EL (cell line): ENCODE results near the gene DCC.

Experiments
- DNase-seq: peaks from one replicate; pipeline ENCODE4 v3.0.0-alpha.2; 2016

The DCC gene

DNA sequence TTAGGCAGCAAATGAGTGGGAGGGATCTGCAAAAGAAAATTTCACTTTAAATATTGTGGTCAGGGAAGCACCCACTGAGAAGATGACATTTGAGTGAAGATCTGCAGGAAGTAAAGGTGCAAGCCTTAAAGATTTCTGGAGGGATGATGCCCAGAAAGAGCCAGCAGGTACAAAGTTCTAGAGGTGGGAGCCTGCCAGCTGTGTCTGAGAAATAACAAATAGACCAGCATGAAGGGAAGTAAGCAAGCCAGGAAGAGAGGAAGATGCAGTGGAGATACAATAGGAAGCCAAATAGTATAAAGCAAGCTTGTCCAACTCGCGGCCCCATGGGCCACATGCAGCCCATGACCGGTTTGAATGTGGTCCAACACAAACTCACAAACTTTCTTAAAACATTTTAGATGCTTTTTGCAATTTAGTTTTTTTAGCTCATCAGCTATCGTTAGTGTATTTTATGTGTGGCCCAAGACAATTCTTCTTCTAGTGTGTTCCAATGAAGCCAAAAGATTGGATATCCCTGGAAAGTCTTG, 489.9 kb downstream of the DCC start:
- no peak for DNase-seq

DNA sequence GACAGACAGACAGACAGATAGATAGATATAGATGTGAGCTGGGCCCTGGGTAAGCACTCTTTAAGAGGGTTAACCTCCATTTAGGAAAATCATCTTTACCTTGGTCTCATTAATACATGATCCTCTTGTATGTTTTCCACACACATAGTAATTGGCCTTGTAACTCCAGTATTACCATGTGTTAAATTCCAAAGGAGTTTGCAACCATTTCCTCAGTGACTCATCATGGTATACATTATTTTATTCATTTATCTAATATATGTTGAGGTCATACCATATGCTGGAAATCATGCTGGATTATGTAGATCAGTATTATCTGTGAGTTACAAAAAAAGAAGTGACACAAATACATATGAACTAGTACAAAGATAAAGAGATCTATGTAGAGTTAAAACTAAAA, 504.3 kb downstream of the DCC start:
- DNase-seq: no peak

DNA sequence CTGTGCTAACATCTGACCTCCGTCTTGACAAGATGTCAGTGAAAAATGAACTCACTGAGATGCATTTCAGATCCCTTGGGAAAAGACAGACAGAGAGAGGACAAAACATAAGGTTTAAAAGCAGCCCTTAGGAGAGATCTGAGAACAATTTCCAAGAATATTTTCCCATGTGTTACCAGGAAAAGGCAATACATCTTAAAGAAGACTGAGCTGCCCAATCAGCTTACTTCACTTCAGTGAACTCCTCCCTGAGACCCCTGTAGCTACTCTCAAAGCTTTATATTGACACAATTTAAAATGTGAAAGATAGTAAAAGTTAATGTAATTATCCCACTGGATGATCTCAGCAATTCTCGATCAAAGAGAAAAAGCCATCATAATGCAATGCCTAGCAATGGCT, 505.0 kb downstream of the DCC start:
- DNase-seq: no peak

DNA sequence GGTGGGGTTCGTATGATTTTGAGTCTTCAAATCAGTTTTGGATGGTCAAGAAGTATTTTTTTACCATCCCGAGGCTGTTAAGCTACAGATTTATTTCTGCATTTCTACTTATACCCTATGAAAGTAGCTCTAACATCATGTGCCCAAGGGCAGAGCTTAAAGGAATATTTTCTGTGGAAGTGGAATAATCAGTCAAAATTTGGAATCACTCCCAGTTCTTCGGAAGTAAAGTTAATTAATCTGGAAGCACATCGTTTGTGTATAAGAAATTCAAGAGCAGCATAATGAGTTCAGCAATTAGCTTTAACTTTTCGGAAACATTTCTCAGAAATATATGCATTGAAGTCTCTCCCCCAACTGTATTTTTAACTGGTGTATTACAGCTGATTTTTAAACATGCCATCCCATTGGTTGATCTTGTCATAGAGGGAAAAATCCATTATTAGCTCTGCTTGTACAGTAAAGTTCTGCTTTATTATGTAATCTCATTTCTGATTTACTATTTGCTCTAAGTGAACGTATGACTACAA, 510.1 kb downstream of the DCC start:
- DNase-seq: no peak

DNA sequence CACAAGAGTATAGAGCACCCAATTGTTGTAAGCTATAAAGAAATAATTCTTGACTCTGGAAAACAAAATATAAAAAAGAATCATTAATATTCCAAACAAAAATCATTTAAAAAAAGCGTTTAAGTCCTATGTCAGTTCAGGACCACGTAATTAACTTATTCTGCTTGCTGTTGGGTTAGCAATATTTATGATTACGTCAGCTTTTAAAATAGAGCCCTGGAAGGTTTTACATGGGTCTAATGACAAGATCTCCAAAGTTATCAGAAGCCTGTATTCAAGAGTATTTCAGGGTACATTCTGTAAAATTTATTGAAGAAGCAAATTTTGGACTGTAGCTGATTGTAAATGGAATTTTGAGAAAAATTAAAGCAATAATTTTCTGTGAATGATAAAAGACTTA, 521.6 kb downstream of the DCC start:
- DNase-seq: no peak

DNA sequence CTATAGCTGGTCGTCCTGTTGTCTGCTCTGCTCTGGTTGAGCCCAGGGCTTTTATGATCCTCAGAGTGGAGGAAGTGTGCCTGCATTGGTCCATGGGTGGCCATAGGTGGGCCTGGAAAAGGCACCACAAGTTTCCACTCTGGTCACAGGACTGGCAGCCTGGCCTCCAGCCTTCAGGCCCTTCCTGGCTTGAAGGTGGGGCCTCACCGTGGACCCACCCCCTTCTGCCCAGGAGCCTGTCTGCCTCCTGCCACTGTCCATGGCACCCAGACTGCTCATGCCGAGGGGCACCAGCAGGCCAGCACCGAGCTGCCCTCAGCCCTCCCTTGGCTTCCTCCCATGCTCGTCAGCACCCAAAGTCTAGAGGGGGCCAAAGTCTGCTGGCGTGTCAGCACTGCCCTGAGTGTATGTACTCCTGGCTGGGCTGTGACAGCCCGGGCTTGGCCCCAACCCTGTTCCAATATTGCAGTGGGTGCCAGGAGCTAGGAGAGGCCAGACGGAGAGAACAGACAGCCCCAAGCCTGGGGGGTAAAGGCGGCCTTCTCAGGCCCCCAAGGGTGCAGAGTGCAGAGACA, 529.4 kb downstream of the DCC start:
- DNase-seq: no peak

DNA sequence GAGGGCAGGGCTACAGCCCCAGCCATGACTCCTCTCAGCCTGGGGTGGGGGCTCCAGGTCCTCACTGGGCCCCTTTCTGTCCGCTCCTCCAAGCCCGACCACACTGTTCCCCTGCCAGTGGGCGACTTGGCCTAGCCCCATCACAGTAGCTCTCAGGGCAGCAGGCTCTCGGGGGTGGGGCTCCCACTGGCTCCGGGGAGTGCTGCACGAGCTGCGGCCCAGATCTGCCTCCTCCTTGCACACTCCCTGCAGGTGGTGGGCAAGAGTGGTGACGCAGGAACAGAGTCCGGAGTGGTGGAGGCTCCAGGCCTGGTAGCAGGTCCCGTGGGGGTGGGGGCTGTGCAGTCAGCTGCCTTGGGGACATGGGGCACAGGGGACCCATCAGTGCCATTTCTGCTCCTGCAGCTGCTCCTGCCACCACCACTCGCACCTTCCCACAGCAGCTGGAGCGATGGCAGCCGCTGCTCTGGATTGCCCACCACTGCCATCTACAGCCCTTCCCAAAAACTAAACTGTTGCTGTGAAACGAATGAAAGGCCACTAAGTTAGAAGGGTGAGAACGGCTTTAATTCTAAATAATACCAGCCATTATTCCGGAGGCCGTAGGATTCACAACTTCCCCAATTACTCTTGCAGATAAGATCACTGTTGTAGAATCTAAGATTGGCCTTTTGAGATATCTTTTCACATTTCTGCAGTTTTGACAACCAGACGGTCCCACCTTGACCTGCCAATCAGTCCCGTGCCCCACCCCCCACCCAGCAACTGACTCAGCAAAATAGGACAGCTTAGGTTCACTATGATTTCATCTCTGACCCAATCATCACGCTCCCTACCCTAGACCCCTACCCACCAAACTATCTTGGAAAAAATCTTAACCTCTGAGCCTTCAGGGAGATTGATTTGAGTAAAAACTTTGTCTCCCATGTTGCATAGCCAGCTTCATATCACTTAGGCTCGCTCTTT, 530.2 kb downstream of the DCC start:
- no peak for DNase-seq

DNA sequence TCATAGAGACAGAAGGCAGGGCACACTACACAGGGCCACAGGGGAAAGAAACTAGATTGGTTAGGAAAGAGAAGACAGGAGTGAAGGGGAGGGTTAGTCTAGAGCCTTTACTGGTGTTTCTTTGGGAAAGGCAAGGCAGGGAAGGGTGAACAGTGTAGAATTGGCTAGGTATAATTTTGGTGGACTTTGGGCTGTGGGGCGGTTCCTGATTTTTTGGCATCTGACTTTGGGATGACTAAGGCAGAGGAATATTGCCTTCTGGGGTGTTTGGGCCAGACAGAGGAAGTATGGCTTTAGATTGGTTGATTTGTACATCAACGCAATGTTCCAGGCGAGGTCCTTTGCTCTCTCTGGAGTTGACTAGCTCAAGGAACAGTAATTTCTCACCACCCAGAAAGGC, 534.8 kb downstream of the DCC start:
- no peak for DNase-seq

DNA sequence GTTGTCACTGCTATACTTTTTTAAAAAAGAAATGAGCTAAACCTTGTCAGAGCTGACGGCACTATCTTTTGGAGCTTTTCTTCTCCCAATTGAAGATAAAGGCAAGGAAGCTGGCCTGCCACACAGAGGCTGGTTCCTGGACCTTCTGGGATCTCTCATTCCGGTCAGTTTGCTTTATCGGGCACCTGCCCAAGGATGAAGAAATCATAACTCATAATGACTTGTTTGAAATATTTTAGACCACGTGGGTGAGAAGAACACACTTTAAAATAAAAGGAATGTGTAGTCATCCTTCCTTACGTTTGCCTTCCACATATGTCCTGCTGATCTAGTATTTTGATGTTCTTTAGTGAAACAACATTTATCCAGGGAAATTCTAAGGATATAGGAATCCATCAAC, 535.7 kb downstream of the DCC start:
- DNase-seq: no peak

DNA sequence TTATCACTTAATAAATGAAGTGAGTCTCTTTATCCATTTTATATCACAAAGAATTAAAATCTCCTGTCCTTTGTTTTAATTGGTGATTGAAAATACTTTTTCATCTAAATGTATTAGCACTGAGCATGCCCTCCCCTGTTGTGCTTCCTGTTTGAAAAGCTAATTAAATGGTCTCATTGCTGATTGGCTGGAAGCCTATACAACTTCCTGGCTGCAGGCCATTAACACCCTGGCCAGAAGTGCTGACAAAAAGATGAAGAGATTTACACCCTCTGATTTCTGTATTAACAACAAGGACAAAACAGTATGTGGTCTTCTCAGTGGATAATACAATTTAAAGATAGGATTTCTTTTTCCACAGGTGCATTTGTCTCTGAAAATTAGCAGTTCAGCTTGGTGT, 548.0 kb downstream of the DCC start:
- DNase-seq: no peak

DNA sequence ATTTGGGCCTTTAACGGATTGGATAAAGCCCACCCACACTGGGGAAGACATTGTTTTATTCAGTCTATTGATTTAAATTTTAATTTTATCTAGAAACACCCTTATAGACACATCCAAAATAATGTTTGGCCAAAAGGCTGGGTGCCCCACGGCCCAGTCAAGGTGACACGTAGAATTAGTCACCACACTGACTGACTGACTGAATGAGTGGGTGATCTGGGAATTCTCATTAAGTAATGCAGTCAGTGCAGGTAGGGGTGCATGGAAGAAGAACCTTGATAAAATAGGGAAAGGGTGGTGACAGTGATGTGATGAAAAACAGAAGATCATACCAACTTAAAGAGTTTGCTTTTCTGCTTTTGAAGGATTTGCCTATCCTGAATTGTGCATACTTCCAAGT, 554.8 kb downstream of the DCC start:
- no peak for DNase-seq

DNA sequence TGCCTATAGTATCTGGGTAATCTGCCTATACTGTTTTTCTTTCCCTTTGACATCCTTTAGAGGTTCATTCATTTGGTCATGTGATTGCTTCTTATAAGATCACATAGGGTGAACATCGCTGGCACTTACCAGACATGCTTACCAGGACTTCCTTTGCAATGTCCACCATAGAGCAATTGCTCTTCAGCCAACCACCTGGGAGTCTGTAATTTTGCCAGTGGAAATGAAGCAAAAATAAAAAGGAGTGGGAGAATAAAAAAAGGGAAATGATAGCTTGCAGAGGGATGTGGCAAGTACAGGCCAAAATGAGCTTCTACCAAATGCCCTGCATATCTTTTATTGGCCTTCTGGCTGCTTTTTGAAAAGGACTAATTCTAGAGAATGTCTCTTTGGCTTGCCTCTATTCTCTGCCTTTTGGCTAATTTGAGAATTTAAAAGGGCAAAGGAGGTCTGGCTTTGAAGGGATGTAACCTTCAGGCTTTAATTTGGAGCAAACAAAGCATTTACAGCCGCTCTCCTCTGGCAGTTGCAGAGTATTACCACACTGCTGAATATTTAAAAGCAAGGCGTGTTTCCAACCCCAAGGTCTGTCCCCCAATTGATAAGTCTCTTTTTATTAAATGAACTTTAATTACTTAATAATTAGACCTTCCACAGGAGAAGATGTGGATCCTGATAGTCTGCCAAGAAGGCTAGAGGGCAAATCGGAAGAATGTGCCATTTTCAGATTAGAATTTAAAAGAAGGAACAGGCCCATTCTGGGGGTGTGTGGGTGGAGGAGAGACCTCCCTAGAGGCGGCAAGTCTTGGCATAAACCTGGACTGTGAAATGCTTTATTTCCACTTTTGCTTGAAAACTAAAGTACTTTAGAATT, 557.9 kb downstream of the DCC start:
- no peak for DNase-seq

DNA sequence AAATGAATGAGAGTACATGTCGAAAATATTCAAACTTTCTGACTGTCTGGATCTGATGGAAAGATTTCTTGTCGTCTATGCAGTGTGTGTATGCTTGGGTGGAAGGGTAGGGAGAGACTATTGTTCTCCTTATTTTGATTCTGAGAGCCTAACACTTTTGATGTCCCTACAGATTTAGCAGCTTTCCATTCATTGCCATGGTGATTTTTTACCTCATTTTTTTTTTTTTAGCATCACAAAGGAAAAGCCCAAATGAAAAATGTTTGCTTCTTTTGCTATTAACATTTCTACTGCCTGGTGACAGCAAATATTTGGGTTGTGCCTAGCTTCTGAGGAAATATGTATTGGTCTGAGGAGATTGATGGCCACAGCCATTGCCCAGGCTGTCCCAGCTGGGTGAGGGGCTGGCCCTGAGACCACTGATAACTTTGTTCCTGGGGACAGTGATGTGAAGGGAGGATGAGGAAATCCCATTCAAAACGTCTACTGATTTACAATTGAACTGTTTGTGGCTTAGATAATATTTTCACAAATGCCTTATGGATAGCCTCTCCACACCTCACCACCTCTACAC, 558.6 kb downstream of the DCC start:
- no peak for DNase-seq

DNA sequence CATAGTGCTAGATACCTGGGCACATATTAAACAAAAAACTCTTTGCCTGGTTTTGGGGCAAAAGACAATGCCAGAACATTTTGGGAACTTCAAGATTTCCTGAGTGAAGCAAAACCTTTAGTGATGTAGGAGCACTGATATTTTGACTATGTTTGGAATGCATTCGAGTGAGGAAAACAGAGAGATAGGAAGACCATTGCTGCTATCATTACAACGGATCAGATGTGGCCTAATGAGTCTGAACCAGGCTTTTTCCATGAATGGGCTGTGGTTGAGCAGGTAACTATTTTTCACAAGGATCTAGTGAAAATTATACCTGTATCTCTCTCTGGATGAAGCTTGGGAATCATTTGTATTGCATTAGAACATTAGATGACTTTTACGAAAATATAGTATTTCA, 562.2 kb downstream of the DCC start:
- no peak for DNase-seq

DNA sequence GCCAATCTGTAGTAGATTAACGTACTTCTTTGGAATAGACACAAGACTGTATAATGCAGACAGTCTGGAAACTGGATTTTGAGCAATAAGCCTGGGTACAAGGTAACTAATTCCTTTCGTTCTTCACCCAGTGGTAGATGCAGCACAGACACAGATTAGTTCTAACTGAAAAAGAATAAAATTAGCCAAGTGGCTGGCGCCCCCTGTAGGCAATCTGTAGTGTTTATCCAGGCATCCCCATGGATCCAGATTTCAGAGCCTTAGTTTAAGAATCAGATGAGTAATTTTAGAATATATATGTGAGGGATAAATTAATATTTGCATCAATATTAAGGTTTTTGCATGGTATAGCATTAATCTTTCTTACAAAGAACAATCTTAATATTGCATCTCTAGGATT, 563.9 kb downstream of the DCC start:
- DNase-seq: no peak

DNA sequence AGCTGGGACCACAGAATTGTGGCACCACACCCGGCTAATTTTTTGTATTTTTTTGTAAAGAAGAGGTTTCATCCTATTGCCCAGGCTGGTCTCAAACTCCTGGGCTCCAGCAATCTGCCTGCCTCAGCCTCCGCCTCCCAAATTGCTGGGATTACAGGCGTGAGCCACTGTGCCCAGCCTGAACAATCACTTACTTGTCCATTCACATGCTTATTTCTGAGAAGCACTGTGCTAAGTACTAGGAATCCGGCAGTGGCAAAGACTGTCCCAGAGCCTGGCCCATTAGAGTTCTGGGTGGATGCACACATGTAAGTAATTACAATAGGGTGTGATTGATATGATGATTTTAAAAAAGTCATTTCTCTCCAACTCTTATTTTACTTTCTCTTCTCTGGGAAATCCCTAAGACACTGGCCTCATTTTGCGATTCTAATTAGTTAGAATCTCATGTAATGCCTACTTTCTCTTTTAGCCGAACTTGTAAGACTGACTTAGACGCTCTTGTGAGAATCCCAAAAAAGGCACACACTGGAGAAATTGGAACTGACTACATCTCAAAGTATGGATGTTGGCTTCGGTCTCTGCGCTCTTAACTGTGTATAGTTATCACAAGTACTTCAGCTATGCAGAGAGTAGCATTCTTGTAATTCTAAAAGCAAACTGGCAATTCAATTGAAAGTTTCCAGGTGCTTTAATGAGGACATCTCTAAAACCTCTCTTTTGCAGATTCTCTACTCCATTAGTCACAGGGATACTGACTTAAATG, 567.7 kb downstream of the DCC start:
- no peak for DNase-seq

DNA sequence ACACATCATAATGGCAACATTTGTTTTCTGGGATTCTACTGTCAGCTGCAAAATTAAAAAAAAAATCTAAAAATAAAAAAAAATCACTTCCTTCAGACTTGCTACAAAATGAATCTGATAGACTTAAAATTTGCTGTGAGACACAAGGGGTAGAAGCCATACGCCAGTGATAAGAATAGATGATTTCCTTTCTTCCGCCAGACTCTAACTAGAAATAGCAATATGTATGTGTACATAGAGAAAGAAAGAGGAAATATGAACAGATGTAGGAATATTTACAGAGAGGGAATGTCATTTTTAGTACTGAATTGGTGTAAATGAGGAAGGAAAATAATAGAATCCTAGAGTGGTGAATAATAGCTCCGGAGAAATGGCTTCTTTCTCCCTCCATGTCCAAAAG, 574.2 kb downstream of the DCC start:
- no peak for DNase-seq

DNA sequence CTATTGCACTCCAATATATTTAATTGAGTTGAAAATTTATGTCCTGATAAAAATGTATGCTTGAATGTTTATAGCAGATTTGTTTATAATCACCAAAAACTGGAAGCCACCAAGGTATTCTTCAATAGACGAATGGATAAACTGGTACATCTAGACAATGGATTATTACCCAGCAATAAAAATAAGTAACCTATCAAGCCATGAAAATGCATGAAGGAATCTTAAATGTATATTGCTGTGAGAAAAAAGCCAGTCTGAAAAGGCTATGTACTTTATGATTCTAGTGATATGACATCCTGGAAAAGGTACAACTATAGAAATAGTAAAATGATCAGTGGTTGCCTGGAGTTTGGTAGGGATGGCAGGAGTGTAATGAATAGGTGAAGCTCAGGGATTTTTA, 580.7 kb downstream of the DCC start:
- no peak for DNase-seq

DNA sequence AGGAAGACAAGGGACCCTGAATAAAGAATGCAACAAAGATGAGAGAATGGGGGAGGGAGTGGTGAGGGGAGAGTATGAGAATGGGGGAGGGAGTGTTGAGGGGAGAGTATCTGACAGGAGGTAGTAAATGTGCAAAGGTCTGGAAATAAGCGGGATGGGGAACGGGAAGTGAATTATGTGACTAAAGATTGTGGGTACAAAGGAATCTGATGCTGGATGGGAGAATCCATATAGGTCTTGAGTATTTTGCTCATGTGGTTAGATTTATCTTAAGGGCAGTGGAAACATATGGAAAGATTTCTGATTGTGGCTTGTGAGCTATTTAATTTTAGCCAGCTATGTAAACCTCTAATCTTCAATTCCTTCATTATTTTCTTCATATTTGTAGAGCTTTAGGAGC, 593.4 kb downstream of the DCC start:
- no peak for DNase-seq

DNA sequence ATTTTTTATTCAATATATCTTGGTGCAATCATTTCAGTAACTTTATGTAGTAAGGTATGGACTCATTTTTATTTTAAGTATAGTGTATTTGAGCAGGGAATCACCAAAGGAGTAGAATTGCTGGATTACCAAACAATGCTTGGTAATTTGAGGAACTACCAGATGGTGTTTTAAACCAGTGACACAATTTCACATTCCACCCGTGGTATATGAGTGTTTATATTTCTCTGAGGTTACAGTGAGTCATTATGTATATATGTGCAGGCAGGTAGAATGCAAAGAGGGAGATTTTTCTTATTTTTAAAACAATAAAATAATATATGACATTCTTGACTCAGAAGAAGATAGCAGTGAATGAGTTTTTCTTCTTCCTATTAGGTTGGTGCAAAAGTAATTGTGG, 596.9 kb downstream of the DCC start:
- DNase-seq: no peak

DNA sequence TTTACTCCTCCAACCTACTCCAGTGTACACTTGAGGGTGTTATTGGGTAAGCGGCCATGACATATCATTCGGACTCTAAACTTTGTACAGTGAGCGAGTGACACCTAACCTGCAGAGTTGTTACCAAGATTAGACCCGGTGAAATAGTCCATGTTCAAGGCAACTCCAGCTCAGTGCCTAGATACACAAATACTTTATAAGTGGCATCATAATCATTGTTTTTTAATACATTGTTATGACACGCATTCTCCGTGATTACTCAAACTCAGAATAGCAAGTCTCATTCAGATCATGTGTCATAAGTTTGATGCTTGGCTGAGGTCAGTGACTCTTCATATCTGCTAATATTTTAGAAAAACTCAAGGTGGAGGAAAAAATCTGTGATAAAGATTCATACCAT, 597.8 kb downstream of the DCC start:
- DNase-seq: no peak

DNA sequence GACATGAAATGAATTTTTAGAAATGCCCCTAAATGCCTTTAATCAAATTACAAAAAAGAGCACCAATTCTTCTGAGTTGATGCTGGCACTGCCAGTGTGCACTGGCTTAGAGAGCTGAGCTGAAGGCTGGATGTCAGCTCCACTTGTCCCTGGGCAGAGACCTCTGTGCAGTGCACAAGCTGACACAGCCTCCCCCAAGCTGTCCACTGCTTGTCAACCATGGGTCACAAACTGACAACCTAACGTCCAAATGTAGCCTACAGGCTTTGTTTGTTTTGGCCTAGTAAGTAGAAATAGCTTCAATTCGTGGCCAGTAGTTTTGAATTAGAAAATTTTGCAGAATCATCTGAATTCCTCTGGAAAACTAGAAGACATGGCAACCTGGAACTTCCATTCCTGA, 605.6 kb downstream of the DCC start:
- no peak for DNase-seq
